ENCODE data around the gene DPP6.
"Not testable (repeated sequence)": the region's sequence is repeated elsewhere in the genome, so short reads cannot be mapped to it uniquely, and the experiment has no call there.

DPP6 gene

DNA sequence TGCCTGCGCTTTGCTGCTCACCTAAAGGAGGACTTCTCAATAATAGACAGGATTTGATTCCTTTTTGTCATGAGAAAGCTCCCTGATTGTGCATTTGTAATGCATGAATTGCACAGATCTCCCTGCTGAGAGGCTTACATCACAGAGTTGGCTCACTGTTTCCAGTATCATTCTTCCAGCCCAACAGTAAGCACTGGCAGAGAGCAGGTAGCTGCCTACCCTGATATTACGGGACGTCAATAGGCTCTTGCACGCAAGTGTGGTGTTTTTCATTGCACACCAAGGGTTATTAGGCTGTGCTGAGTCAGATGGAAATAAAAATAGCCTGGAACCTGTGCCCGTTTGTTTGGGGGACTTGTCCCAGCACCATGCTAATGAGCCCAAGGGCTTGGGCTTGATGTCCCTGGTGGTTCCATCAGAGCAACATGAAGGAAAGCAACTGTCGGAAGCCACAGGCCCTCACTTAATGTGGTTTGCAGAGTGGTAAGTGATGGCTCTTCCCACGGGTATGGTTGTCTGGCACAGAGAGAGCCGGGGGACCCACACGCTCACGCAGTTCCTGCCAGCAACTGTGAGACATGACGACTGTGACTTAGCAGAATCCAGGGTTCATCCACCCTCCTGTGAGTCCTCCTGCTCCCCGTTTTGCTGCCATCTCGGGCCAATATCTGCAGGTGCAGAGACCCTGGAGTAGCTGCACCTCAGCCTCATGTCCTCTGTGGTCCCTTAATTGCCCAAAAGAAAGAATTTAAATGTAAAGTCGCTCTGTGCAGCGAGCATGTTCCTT lies 20.4 kb downstream of the DPP6 start:
- DNase-seq (ENCODE audit: low read depth), result not testable (repeated sequence)

DNA sequence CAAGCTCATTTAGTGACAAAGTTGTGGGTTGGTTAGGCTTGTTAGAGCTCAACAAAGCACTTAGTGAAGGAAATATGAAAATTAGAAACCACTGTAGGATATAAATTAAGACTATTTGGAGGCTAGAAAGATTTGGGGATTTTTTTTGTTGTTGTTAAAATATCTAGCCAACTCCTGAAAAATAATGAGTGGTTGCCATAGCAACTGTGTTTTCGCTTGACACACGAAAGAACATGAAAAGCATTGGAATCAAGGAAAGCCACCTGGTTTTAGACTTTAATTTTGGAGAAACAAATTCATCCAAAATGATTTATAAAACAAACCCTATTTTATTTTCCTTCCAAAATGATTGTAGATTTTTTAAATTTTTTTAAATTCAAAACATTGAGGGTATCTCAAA lies 26.3 kb downstream of the DPP6 start:
- DNase-seq (ENCODE audit: low read depth), result not testable (repeated sequence)

DNA sequence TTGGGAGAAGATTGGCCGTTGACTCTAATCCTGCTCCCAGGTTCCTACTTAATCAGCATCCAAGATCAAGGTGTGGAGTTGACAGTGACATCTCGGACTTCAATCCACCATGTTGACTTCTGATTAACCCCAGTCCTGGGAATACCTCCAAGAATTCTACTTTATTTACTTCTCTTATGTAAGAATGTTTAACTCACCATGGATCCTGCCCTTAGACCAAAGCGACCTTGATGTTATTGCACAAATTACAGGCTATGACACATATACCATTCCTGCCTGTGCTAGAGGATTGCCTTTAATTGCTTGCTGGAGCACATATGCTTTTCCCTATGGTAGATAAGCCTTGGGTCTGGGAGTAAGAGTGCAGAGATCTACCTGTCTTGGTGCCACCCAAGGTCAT lies 28.1 kb downstream of the DPP6 start:
- DNase-seq (ENCODE audit: low read depth), result not testable (repeated sequence)

DNA sequence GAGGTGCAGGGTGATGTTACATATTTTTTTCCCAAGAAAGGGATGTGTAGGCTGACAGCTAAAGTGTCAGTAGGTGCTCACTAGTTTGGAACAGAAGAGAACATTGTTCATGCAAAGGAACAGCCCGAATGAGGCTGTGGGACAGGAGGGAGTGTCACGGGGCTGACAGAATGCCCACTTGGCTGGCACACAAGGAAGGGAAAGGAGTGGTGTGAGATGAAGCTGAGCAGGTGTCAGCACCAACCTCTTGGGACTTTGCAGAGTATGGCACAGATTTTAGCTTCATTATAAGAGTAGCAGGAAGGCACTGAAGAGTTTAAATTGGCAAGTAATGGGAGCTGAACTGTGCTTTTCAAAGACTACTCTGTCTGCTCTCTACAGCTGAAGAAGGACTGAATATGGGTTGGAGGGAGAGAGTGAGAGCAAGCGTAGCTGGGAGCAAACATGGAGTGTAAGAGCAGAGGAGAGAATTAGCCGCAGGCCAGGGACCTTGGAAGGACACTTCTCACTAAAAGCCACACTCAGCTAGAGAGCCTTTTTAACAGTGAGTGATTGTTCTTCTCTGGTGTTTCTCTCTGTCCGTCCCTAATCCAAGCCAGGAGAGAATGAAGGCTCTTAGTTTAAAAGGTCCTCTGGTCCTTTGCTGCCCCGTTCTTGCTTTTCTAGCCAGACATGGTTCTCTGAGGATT lies 35.0 kb downstream of the DPP6 start:
- not testable (repeated sequence) for DNase-seq (ENCODE audit: low read depth)

DNA sequence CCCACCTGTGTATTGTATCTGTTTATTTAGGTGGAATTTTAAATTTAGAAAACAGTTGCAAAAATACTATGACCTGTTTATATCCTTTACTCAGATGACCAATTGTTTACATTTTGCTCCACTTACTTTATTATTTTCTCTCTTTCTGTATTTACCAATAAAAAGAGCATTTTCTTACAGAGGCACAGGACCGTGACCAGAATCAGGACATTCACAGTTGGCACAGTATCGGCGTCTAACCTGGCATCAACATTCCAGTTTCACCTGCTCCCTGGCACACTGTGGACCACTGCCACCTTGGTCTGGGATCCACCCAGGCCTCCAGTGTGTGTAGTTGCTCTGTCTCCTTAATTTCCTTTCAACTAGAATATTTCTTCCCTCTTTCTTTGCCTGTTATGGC lies 39.9 kb downstream of the DPP6 start:
- DNase-seq (ENCODE audit: low read depth), result not testable (repeated sequence)

DNA sequence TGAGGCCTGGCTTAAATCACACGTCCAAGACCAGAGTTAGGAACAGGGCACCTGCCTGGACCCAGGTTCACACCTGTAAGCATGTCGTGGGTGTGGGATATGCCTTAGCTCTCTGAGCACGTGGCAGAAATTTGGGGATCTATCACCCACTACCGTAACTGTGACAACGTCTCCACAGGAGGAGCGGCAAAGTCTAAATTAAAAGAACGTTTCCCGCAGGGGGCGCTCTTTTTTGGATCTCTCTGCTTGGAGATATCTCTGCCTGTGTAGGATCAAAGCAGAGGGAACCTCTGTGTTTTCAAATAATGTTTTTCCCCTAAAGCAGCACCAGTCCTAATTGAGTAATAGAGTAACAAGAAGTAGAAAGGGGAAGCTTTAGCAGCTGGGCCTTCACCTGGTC lies 43.0 kb downstream of the DPP6 start:
- DNase-seq (ENCODE audit: low read depth), result not testable (repeated sequence)

DNA sequence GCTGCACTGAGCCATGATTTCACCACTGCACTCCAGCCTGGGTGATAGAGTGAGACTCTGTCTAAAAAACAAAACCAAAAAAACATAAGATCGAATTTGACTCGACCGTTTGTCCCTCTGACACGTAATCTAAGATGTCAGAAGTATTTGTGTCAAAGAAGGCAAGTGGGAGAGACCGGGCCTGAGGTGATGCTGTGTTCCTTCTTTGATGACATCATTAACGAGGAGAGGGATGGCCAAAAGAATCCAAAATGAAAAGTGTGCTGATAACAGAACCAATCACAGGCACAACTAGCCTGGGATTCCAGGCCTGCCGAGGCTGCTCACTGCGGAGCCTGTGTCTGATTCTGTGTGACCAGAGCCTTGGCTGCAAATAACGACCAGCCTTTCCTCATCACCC lies 52.9 kb downstream of the DPP6 start:
- DNase-seq (ENCODE audit: low read depth), result not testable (repeated sequence)

DNA sequence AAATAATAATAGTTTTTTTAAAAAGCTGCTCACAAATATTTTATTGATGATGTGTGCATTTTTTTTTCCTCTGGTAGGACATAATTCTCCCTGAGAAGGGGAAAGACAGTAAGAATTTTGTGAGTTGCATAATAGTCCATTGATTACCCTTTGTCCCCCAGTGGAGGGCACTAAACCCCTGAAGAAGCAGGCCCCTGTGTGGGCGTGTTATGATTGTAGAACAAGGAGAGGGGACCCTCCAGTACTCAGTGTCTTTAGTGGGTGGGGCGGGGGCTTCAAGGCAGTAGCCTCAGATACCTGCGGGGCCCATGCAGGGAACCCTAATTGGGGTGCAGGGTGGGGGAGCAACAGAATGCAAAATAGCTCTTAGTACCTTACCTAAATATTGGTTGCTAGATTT lies 57.4 kb downstream of the DPP6 start:
- not testable (repeated sequence) for DNase-seq (ENCODE audit: low read depth)

DNA sequence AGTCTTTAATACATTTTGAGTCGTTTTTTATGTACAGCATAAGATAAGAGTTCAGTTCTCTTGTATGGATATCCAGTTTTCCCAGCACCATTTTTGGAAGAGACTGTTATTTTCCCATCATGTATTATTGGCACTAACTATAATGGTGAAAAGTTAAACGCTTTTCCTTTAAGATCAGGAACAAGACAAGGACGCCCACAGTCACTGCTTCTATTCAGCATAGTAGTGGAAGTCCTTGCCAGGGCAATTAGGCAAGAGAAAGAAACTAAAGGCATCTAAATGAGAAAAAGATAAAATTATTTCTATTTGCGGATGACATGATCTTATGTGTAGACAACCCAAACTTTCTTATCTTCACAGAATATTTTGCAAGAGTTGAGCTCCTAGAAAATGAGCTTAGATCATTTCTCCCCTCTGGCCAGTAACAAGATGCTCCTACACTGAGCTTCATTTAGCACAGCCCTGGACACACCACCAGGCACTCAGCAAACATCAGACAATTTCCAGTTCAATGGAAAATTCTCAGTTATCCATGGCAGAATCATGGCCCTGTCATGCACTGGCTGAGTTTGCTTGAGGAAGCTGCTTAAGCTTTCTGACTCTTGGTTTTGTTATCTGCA lies 61.6 kb downstream of the DPP6 start:
- DNase-seq (ENCODE audit: low read depth), result not testable (repeated sequence)

DNA sequence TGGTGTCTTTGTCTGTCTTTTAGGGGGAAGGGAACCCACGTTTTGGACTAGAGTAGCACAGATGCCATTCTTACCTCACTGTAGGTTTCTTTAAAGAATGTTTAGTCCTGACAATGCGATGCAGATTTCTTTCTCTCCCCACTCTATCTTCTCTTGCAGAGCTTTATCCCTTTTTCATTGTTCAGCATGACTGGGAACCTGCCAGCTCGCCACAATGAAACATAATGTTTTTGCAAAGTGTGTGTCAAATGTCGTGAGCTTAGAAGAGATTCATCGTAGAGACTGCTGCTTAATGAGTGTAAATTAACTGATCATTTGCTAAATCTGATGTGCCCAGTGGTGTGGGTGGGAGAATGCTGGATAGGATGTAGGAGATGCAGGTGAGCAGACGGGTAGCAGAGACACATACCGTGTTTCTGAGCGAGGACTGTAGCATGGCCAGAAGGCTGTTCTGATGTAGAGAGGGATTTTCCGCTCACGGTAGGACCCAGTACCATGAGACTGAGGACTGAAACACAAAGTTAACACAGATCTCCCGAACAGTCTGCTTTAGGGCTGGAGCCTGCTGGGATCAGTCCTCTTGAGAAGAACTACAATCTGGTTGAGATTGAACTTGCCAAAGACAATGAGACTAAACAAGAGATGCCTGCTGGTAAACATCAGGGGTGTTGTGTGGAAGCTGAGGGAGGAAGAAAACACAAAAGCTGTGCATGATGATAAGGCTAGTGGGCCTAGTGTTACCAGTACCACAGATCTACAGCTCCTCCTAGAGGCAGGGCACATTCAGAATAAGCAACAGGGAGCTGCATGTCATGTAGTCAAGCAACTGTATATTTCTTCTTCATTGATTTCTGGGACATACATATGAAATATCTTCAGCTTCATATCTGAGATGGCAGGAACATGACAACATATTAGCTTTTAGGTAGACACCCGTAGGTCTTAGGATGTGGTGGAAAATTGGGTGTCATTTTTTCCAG lies 65.5 kb downstream of the DPP6 start:
- DNase-seq (ENCODE audit: low read depth), result not testable (repeated sequence)

DNA sequence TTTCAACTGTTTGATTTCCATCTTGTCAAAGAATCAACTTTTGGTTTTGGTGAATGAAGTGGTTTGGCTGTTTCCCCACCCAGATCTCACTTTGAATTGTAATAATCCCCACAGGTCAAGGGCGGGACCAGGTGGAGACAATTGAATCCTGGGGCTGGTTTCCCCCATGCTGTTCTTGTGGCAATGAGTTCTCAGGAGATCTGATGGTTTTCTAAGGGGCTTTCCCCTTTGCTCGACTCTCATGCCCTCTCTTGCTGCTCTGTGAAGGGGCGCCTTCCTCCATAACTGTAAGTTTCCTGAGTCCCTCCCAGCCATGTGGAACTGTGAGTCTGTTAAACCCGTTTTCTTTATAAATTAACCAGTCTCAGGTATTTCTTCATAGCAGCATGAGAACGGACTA lies 68.6 kb downstream of the DPP6 start:
- DNase-seq (ENCODE audit: low read depth), result not testable (repeated sequence)

DNA sequence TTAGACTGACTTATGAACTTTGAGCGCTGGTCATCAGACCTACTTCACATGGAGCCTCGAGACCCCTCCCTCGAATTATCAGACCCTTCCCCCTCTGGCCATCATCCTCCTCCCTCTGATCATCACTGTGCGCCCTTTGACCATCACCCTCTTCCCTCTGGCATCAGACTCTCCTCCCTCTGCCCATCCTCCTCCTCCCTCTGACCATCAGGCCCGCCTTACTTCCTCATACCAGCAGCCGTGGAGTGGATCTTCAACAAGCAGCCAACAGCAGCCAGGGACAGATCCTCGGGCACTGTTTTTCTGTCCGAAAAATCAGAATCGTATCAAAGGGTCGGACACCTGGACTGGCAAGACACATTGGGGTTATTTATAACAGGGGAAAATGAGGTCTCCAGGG lies 70.5 kb downstream of the DPP6 start:
- not testable (repeated sequence) for DNase-seq (ENCODE audit: low read depth)

DNA sequence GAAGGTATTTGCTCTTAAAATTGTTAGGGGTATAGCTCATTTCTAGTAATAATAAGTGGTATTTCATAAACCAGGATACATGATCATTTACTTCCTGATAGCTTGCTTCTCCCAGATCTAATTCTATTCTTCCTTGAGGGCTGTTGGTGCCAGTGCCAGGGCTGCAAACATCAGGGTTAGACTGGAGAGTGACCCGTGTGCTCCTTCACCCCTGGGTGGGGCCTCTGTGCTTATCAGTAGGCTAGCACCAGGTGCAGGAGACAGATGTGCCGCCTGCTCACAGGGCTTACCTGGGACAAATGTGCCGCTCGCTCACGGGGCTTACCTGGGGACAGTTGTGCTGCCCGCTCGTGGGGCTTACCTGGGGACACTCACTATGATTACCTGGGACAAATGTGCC lies 71.2 kb downstream of the DPP6 start:
- not testable (repeated sequence) for DNase-seq (ENCODE audit: low read depth)

DNA sequence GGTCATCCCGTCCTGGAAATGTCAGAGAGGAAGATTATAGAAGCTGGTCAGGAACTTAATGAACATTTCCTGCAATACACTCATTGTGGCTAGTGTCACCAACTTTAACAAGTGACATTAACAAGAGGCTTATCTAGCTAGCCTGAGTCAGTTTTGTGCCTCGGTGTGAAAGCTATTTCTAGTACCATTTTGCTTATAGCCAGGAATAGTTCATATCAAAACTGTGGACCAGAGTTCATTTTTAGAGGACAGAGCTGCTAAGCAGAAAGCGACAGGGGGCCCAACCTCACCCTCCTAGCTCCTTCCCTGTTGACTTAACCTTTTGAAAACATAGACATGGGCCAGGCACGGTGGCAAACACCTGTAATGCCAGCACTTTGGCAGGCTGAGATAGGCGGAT lies 76.9 kb downstream of the DPP6 start:
- DNase-seq (ENCODE audit: low read depth), result not testable (repeated sequence)

DNA sequence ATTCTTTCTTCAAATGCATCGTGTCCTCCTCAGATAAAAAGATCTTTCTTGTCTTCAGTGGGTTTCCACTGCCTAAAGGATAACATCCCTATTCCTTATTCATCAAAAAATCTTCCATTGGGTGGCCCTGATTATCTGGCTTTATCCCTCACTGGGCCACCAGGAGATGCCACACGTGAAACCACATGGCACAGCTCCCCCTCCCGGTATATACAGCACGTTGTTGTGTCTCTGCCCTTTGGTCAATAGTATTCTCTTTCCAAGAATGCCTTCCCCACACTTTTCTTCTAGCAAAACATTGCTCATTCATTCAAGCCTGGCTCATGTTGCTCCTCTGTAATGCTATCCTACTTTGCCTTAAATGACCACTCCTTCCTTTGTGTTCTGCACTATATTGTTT lies 80.4 kb downstream of the DPP6 start:
- DNase-seq (ENCODE audit: low read depth), result not testable (repeated sequence)

DNA sequence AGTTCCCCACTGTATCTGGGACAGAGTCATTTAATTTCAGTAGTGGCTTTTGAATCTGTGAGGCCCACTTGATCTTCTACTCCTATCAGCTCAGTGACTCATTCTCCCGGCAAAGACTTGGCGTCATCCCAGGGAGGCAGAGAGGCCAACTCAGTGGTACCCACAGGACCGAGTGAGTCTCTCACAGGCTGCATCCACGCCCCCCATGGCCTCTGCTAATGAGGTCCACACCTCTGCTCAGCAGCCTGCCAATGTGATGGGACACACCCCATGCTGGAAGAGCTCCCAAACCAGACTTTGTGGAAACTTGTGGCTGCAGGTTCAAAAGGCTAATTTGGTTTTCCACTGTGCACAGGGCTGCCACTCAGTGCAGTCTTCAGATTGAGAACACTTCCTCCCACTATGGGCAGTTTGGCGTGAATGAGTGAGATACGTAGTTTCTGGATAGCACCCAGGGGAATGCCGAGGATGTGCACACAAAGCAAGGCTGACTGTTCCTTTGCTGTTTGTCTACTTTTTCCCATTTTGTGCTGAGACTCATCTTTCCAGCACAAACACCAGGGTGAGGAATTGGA lies 81.6 kb downstream of the DPP6 start:
- DNase-seq (ENCODE audit: low read depth), result not testable (repeated sequence)

DNA sequence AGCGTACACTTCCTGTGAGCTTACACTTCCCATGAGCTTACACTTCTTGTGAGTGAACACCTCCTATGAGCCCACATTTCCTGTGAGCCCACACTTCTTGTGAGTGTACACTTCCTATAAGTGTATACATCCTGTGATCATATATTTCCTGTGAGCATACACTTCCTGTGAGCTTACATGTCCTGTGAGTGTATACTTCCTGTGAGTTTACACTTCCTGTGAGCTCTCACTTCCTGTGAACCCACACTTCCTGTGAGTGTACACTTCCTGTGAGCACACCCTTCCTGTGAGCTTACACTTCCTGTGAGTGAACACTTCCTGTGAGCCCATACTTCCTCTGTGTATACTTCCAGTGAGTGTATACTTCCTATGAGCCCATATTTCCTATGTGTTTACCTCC lies 82.5 kb downstream of the DPP6 start:
- DNase-seq (ENCODE audit: low read depth), result not testable (repeated sequence)

DNA sequence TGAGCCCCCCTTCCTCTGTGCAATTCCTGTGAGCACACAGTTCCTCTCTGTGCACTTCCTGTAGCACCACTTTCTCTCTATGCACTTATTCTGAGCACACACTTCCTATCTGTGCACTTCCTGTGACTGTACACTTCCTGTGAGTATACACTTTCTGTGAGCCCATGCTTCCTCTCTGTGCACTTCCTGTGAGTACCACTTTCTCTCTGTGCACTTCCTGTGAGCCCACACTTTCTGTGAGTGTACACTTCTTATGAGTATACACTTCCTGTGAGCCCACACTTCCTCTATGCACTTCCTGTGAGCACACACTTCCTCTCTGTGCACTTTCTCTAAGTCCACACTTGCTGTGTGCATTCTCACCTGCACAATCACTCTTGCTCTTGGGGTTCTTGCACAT lies 83.4 kb downstream of the DPP6 start:
- DNase-seq (ENCODE audit: low read depth), result not testable (repeated sequence)

DNA sequence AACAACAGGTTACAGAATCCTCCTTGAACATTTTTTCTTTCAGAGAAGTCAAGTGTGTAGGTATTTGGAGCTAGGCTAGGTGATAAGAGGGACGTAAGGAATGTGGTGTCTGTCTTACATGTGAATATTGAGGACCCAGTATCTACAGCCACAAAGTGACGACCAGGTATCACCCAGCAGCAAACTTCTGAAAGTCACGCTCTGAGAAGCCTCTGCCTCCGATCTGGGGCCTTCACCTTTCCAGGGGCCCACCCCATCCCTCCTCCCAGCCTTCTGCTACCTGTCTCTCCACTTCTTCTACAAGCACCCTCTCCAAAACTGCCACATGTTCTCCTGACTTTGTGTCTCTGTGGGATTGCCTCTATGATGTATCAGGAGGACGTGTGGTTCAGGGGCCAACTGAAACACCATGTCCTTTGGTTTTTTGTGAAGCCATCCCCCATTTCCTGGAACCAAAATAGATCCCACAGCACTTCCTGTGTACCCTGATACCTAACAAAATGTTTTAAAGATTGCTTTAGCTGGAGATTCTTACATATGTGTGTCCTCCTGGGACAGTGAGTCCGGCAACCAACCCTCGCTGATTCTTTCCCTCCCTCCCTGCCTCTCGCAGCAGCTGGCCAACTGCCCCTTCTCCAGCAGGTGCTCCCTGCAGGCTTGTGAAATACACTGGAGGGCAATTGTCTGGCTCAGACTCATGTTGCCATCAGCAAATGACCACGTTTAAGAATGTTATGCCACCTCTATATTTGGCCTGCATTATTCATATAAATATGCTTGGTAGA lies 93.9 kb downstream of the DPP6 start:
- DNase-seq (ENCODE audit: low read depth), result not testable (repeated sequence)

DNA sequence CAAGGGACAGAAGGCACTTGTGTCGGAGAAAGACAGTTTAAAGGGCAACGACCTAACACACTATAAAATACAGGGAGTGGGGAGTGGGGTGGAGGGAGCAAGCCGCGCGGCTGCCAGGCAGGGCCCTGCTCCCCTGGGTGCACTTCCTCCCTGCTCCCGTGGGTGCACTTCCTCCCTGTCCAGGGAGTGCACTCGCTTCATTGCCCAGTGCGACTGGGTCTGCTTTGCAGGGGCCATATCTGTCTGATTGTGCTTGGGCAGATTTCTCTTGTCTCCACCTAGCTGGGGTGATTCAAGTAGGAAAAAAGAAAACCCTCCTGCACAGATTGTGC lies 94.5 kb downstream of the DPP6 start:
- not testable (repeated sequence) for DNase-seq (ENCODE audit: low read depth)

Data from iris pigment epithelial cell (primary cell).